Measurements from ENCODE around the gene HLA-DPB1.
"Not testable (repeated sequence)": the region's sequence is repeated elsewhere in the genome, so short reads cannot be mapped to it uniquely, and the experiment has no call there.

Gene HLA-DPB1

DNA sequence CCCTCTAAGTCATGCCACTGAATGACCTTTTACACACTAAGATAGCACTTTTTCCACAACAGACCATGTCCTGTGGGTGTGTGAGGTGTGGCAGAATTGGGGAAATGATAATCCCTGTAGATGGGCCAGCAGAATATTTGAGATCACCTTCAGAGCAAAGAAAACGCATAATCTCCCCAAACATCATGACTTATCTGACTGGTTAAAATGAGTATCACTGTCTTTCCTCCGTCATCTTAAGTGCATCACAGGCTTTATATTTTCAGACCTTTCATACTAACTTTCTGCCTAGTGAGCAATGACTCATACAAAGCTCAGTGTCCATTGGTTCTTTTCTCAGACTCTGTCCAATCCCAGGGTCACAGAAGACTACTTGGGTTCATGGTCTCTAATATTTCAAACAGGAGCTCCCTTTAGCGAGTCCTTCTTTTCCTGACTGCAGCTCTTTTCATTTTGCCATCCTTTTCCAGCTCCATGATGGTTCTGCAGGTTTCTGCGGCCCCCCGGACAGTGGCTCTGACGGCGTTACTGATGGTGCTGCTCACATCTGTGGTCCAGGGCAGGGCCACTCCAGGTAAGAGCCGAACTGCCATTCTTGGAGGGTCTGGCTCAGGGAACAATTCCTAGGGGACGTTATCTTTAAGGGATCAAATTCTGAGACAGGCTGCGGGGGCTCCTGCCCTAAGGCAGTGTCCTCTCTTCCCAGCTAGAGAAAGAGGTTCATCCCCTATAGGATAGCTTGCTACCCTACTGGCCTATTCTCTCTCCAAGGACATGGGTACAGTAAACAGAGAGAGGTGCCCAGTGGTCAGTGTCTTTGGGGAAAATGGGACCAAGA, at the start of gene HLA-DPB1:
Gene HLA-DPB1, plus strand, starts transcription at position 423 of the 838 bp plus-strand sequence. Its CDS starts 52 bp downstream, at position 475.
- no peak for DNase-seq

DNA sequence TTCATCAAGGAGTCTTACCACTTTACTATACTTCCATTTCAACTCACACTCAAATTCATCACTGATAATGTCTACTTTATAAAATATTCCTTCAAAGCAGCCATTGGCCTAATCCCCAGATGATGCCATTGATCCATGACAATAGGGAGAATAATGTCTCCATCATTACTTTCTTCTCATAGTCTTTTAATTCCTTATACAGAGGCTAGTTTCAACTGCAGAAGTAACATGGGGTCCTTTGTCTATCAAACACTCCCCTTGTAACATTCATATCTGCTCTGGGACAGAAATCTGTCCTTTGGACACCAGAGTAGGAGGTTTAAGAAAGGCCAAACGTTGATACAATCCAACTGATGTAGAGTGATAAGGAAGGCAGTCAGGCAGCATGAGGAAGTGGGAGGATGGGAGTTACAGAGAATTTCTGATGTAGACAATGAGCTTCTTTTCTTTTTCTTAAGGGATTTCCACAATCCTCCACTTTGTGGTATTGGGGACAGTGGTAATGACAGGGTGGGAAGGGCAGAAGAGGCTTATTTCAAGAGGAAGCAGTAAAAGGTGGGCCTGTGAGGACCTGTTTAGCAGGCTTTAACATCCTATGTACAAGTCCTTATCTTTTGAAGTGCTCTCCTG, 47.5 kb upstream of the HLA-DPB1 start:
- no peak for DNase-seq

DNA sequence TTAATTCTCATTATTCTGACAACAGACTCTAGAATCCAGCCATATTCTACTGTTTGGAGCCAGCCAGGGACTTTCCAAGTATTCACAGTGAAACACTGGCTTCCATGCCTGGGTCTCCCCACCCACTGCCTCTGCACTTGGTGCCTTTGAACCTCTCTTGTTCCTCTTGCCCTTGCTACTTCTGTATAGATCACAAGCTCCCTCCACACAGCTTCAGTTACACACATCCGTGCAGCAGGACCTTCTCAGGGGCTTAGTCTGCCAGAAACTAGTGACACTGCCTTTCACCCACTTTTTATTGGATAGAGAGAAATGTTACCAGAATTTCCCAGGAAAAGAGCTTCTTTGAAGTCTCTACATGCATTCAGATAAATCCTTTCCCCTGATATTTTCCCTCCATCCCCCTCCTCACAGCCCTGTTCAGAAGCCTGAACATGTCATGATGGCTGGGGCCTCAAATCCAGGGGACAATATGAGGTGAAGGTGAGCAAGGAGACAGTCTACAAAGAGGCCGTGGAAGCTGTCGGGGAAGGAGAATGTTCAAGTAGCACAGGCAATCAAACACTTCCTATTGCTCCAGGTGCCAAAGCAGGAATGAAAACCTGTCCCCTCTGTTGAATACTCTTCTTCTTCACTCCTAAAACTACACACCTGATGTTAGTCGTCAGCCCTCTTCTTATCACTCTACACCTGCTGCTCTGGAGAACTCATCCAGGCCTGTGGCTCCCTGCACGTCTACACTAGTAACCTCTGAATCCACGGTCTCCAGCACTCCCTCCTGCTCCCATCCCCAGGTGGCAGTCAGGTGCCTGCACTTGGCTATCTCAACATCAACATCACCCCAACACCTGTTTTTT, 46.2 kb upstream of the HLA-DPB1 start:
- peak; percentile 10 for DNase-seq

DNA sequence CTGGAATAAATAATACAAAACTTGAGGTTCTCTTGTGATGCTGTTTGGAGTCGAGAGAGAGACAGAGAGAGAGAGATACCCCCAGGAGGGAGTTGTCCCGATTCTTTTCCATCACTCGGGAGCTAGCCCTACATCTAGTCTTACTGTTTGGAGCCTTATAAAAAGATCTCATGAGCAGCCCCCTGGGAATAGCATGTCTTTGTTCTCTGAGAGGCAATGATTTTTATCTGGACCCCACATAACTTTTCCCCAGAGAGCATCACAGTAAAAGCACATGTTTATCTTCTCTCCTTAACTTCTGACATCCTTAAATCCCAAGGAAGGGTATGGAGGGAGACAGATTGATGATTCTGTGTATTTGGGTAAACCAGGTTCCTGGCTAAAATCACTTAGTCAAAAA, 45.5 kb upstream of the HLA-DPB1 start:
- DNase-seq: no peak

DNA sequence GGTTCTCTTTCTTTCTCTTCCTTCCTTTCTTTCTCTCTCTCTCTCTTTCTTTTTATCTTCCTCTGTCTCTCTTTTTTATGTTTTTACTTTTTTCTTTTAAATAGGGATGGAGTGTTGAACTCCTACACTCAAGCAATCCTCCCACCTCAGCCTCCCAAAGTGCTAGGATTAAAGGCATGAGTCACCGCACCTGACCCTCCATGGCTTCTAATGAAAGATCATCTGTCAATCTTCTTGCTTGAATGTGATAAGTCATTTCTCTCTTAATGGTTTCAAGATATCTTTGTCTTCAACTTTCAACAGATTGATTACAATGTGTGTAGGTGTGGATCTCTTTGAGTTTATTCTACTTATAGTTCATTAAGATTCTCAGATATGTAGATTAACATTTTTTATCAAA, 41.2 kb upstream of the HLA-DPB1 start:
- no peak for DNase-seq

DNA sequence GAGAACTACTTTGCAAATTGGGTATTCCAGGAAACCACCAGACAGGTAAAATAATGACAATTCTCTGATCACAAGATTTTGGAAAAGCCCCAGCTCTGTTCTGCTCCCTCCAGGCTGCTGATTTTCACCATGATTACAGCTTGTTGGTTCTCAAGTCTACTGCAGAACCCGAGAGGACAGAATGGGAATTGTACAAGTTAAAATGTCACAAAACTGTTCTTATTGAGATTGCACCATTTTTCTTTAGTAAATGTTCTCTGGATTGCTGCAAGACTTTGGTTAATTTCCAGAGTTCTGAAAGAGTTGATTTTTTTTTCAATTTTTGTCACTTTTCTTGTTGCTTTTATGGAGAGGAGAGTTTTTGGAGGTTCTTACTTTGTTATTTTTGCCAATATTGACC, 39.3 kb upstream of the HLA-DPB1 start:
- DNase-seq: no peak

DNA sequence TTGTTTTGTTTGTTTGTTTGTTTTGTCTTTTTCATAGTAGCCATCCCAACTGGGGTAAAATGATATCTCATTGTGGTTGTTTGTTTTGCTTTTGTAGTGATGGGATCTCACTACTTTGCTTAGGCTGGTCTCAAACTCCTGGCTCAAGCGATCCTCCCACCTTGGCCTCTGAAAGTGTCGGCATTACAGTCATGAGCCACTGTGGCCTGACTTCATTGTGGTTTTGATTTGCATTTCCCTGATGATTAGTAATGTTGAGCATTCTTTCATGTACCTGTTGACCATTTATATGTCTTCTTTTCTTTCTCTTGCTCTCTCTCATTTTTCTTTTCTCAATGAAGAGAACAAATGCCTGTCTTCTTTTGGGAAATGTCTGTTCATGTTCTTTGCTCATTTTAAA, 35.6 kb upstream of the HLA-DPB1 start:
- no peak for DNase-seq

DNA sequence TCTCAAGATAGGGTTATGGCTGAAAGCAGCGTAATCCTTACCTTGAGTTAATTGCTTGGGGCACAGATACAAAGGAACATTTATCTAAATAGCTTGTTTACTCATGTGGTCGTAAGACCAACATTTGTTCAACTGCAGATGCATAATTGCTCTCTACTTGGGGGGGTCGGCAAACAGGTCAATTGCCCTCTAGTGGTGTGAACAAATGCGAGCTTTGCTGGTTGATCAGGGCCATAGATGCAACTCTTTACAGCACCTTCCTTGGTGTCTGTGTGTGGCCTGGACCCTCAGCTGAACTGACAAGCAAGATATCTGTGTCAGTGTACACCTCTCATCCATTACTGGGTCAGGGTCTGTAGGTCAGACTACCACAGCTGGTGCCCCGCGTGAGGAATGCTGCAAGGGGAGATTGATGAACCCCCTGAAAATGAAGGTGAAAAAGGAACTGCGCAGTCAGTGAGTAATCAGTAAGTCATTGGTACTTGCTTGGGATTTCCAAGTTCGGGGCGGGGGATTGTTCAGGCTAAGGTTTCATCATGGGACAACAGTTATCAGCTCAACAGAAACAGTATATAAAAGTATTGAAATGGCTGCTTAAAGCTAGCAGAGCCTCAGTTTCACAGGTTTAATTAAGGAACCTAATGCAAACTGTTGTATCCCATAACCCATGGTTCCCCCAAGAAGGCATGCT, 26.3 kb upstream of the HLA-DPB1 start:
- no peak for DNase-seq

DNA sequence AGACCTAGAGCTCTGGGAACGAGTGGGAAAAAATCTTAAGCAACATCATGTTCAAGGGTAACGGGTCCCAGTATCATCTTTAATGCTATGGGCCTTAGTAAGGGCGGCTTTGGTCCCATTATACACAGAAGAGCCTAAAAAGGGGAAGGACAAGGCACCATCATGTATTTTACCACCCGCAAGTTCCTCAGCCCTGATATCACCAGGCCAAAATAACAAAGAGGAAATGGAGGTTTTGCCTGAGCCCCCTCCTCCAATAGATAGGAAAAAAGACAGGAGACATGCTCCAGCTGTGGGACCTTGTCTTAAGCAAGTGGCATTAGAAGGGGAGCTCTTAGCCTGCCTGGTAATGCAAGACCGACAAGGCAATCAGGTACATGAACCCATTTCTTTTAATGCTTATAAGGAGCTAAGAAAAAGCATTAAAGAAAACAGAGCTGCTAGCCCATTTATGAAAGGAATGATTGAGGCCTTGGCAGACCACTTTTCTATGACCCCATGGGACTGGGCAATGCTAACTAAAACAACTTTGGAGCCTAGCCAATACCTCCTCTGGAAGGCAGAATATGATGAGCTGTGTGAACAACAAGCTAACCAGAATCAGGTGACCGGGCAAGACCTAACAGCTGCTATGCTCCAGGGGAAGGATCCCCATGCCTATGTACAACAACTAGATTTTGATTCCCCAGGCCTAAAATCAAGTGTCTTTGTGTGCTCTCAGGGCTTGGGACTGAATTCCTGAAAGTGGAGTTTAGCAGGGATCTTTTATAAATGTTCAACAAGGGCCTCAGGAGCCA, 25.6 kb upstream of the HLA-DPB1 start:
- no peak for DNase-seq

DNA sequence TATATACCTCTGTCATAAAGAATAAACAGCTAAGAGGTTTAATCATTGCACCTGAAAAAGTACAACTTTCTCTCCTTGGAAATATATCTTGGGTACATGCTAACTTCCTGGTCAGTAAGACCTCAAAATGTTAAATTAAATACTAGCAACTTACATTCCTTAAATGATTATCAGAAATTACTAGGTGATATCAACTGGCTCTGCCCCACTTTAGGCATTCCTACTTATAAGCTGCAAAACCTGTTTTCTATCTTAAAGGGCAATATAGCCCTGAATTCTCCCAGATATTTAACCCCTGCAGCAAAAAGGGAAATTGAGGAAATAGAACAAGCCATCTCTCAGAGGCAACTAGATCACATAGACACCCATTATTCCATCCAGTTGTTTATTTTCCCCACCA, 23.2 kb upstream of the HLA-DPB1 start:
- no peak for DNase-seq

DNA sequence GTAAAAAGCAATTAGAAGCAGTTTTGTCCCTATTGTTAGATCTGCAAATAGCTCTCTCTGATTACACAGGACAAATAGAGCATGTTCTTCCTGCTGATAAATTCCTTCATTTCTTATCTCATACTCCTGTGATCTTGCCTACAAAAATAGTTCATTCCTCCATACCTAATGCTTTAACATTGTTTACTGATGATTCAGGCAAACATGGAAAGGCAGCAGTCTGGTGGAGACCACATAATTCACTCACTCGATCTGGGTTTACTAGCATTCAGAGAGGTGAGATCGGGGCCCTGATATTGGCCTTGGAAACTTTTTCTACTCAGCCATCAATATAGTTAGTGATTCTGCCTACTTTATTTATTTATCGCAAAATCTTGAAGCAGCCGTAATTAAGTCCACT, 22.6 kb upstream of the HLA-DPB1 start:
- no peak for DNase-seq

DNA sequence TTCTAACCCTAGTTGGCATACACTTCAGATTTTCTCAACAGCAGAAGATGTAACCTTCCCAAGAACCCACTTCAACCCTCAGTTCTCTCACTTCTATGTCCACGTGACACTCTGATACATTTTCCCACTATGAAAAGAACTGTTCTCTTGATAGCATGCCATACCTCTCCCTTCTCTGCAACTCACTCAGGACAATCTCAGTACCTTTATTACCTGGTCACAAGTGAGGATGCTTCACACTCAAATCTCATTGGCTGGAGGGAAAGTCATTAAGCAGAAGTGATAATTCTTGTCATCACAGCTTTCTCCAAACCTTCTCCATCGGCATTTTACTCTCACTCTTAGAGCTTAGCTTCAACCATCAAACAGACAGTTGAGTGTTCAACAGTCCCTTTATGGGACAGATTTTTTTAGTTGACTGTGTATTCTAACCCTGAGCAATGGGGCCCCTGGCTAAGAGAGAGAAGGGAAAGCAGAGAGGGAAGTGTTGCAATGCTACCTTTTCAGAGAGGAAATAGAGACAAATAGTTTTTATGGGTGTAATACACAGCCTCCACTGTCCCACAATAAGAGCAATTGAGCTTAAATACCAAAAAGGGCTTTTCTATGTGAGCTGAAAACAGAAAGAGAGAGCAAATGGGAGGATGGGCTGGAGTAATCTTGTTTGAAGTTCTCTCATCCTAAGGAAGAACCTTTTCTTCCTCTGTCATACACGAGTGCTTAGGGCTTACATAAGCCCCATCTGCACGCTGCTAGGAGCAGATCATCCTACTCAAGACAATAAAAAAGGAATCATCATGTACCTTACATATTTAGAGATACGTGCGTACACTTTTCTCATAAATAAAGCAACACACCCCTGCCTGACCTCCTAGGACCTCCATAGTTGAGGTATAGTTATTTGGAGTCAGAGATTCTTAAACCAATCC, 18.3 kb upstream of the HLA-DPB1 start:
- no peak for DNase-seq

DNA sequence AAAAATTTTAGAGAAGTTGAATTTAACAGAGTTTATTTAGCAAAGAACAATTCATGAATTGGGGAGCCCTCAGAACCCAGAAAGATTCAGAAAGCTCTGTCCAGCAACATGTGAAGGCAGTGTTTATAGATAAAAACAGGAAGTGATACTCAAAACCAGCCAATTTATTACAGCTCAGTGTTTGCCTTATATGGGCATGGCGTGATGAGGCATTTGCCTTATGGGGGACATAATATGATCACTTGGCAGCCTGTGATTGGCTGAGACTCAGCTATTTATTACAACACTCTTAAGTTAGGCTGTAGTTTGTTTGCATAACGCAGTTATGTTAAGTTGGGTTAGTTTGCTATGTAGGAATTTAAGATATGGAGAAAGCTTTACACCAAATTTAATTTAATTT, 13.8 kb upstream of the HLA-DPB1 start:
- DNase-seq: no peak

DNA sequence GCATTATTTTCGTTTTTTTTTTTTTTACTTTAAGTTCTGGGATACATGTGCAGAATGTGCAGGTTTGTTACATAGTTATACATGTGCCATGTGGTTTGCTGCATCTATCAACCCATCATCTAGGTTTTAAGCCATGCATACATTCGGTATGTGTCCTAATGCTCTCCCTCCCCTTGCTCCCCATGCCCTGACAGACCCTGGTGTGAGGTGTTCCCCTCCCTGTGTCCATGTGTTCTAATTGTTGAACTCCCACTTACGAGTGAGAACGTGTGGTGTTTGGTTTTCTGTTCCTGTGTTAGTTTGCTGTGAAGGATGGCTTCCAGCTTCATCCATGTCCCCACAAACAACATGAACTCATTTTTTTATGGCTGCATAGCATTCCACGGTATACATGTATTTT, 12.4 kb upstream of the HLA-DPB1 start:
- not testable (repeated sequence) for DNase-seq

DNA sequence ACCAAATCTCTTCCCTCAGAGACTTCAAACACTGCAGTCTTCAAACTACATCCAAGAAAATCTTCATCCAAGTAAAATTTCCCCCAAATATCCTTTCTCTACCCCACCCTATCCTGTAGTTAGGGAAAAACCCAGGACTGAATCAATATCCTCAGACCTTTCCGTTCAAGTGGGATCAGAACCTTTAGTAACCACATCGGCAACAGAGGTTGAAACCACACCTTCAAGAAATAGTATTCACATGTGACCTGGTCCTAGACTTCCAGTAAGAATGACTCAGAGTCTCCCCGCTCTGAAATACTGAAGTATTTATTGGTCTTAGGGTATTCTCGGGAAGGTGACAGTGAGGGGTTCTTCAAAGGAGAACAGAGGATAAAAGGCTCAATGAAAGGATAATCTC, 11.1 kb upstream of the HLA-DPB1 start:
- no peak for DNase-seq

DNA sequence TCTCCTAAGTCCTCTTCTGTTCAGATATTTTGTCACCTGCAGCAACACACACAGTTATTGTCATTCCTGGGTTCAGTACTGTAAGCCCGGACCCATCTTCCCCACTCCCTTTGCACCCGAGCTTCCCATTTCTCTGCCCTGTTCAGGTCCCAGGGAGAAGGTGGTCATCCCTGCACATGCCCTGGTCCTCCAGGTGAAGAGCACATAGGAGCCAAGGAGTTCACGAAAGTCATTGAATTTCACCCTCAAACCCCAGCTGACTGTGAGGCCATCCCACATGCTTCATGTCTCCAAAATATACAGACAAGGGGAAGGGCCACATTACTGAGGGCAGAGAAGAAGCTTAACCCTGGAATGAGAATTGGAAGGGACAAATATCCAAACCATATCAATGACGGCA, 10.5 kb upstream of the HLA-DPB1 start:
- DNase-seq: no peak

DNA sequence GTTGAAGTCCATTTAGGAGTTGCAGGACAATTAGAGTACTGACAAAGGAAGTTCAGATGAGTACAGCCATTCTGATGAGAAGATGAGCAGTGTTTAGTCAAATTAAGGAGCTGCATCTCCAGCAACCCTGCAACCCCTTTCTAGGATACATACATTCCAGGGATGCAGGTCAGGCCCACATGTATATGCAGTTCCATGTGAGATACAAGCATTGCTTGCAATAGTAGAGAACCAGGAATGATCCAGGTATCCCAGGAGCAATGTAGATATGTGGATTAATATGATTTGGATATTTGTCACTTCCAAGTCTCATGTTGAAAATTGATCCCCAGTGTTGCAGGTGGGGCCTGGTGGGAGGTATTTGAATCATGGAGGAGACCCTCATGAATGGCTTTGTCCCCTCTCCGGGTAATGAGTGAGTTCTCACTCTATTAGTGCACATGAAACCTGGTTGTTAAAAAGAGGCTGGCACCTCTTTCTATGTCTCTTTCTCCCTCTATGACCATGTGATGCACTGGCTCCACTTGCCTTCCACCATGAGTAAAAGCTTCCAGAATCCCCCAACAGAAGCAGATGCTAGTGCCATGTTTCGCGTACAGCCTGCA, 8.8 kb upstream of the HLA-DPB1 start:
- DNase-seq: no peak

DNA sequence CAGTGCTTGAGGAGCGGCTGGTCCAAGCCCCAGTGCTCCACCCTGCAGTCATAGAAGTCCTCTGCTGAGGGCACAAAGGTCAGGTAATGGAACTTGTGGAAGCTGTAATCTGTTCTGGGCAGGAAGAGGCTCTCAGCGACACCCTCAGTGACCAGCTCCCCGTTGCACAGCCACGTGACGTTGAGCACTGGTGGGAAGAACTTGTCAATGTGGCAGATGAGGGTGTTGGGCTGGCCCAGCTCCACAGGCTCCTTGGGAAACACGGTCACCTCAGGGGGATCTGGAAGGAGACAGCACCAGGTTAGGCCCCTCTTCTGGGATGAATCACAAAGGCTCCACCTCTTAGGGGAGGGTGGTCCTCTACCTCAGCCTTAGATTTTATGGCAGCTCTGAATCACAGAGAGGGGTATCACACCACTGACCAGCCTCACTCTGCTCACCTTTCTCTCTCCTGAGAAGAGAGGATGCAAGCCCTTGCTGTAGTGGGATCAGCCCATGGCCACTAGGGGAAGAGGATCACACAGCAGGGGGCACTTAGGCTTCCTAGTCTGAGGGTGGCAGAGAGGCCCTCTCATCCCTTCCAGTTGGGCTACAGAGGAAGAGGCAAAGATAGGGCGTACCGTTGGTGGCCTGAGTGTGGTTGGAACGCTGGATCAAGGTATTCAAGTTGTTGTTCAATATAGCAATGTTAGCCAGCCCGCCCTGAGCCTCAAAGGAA, 6.6 kb upstream of the HLA-DPB1 start:
- no peak for DNase-seq

DNA sequence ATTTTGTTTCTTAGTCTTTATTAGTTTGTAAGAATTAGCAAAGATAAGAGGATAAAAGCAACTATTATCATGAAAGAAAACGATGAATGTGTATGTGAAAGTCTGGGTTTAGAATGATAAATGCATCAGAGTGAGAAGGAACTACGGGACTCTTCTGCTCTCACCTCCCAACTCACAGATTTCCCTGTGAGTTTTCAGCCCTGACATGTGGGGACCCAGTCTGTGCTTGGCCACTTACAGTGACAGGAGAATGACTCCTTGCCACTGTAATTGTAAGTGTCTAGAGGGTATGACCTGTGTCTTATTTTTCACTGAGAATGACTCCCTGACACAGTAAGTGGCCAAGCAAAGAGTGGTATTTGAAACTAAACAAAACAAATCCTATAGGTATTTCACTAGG, 4.9 kb upstream of the HLA-DPB1 start:
- DNase-seq: no peak

DNA sequence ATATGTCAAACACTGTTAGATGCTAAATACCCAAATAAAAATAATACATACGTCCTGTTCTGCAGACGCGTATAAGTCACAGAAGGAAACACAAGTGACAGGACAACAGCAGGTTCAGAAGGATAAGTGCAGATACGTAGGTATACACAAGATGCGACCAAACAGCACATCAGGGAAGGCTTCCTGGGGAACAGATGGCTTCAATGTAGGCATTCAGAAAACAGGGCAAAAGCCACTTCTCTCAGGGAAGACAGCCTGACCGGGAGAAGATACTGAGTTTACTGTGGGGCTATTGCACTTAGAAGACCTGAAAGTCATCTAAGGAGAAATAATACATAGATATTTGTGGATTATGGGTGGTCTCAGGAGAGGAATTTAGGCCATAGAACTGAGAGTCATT, 4.2 kb upstream of the HLA-DPB1 start:
- no peak for DNase-seq

Data from stimulated activated CD4-positive, alpha-beta T cell treated with anti-CD3 and anti-CD28 coated beads, Interleukin-15, amount 100 ng/mL, for 24 hours (primary cell).